Endothelial cell of umbilical vein (primary cell): ENCODE results near the gene CELF2.

ENCODE experiments used
- EZH2 ChIP-seq: IDR thresholded peaks from 2 replicates; pipeline ENCODE4 v1.6.1; 2012; ENCODE audit warnings: borderline replicate concordance, low read depth, mild to moderate bottlenecking, moderate library complexity, low read length, inconsistent platforms; ENCODE audit not compliant: severe bottlenecking
- FOS ChIP-seq: IDR thresholded peaks from 2 replicates; pipeline ENCODE4 v1.6.1; 2011; ENCODE audit warnings: mild to moderate bottlenecking, low read length, moderate library complexity, borderline replicate concordance; ENCODE audit not compliant: insufficient read depth
- JUN ChIP-seq: IDR thresholded peaks from 2 replicates; pipeline ENCODE4 v1.6.1; 2011; ENCODE audit warnings: borderline replicate concordance, low read depth; ENCODE audit not compliant: insufficient read length, insufficient read depth
- POLR2A ChIP-seq: IDR thresholded peaks from 2 replicates; pipeline ENCODE4 v1.6.1; 2012; ENCODE audit warnings: low read depth, mild to moderate bottlenecking, control low read depth, low read length
- POLR2AphosphoS5 ChIP-seq: IDR thresholded peaks from 2 replicates; pipeline ENCODE4 v1.6.1; 2012; ENCODE audit warnings: low read depth, mild to moderate bottlenecking, control low read depth, low read length, moderate library complexity; ENCODE audit not compliant: insufficient read depth
- TF ChIP-seq, protein P1 (sequence below), 2 donors: IDR thresholded peaks; 1 replicate in 1 of 2; 2 replicates in 1 of 2; pipeline ENCODE4 v1.5.1; 2011; ENCODE audit warnings: low read length in 2 of 2, mild to moderate bottlenecking in 2 of 2, moderate library complexity in 2 of 2, control low read depth in 1 of 2, inconsistent platforms in 1 of 2, low read depth in 1 of 2; ENCODE audit not compliant: insufficient read depth in 1 of 2; ENCODE audit errors: extremely low read depth in 1 of 2

DNA sequence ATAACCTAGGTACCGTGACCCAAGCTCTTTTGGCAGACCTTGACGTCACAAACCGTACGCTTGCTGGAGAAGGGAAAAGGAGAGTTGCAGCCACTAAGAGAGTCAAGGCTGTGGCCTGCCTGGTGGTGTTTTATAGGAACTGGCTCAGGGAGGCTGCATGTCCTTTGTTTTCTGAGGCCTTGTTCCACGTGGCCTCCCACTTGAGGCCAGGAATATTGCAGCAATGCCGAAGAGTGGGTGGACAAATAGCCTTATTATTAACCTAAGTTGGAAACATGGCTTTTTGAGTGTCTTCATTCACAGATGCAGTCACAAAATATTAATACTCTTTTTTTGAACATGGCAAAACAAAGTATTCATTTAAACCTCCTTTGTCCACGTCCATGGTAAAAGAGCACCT, 178.0 kb downstream of the CELF2 start:
- TF ChIP-seq, protein P1, sequence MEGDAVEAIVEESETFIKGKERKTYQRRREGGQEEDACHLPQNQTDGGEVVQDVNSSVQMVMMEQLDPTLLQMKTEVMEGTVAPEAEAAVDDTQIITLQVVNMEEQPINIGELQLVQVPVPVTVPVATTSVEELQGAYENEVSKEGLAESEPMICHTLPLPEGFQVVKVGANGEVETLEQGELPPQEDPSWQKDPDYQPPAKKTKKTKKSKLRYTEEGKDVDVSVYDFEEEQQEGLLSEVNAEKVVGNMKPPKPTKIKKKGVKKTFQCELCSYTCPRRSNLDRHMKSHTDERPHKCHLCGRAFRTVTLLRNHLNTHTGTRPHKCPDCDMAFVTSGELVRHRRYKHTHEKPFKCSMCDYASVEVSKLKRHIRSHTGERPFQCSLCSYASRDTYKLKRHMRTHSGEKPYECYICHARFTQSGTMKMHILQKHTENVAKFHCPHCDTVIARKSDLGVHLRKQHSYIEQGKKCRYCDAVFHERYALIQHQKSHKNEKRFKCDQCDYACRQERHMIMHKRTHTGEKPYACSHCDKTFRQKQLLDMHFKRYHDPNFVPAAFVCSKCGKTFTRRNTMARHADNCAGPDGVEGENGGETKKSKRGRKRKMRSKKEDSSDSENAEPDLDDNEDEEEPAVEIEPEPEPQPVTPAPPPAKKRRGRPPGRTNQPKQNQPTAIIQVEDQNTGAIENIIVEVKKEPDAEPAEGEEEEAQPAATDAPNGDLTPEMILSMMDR (IDR thresholded peaks at IDR 0.05; ENCODE audit: extremely low read depth in 1 of 2, insufficient read depth in 1 of 2, low read depth in 1 of 2, low read length in 2 of 2): no peak
- TF ChIP-seq FOS (no peak), EZH2 (no peak), POLR2AphosphoS5 (no peak), POLR2A (no peak), JUN (no peak)
